GM19372 (cell line): ENCODE data around the gene USP32.
A peak's percentile ranks its signal among the peaks of the same experiment; 100 is the strongest.
"Not testable (repeated sequence)": the region's sequence is repeated elsewhere in the genome, so short reads cannot be mapped to it uniquely, and the experiment has no call there.

ENCODE experiments used
- ATAC-seq: cut with Tn5 transposase; IDR thresholded peaks from one replicate; pipeline ENCODE4 v1.9.1; 2021; ENCODE audit warnings: mild to moderate bottlenecking, low read depth, moderate library complexity; ENCODE audit not compliant: unreplicated experiment

Gene USP32, protein sequence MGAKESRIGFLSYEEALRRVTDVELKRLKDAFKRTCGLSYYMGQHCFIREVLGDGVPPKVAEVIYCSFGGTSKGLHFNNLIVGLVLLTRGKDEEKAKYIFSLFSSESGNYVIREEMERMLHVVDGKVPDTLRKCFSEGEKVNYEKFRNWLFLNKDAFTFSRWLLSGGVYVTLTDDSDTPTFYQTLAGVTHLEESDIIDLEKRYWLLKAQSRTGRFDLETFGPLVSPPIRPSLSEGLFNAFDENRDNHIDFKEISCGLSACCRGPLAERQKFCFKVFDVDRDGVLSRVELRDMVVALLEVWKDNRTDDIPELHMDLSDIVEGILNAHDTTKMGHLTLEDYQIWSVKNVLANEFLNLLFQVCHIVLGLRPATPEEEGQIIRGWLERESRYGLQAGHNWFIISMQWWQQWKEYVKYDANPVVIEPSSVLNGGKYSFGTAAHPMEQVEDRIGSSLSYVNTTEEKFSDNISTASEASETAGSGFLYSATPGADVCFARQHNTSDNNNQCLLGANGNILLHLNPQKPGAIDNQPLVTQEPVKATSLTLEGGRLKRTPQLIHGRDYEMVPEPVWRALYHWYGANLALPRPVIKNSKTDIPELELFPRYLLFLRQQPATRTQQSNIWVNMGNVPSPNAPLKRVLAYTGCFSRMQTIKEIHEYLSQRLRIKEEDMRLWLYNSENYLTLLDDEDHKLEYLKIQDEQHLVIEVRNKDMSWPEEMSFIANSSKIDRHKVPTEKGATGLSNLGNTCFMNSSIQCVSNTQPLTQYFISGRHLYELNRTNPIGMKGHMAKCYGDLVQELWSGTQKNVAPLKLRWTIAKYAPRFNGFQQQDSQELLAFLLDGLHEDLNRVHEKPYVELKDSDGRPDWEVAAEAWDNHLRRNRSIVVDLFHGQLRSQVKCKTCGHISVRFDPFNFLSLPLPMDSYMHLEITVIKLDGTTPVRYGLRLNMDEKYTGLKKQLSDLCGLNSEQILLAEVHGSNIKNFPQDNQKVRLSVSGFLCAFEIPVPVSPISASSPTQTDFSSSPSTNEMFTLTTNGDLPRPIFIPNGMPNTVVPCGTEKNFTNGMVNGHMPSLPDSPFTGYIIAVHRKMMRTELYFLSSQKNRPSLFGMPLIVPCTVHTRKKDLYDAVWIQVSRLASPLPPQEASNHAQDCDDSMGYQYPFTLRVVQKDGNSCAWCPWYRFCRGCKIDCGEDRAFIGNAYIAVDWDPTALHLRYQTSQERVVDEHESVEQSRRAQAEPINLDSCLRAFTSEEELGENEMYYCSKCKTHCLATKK (N-terminal part only)

DNA sequence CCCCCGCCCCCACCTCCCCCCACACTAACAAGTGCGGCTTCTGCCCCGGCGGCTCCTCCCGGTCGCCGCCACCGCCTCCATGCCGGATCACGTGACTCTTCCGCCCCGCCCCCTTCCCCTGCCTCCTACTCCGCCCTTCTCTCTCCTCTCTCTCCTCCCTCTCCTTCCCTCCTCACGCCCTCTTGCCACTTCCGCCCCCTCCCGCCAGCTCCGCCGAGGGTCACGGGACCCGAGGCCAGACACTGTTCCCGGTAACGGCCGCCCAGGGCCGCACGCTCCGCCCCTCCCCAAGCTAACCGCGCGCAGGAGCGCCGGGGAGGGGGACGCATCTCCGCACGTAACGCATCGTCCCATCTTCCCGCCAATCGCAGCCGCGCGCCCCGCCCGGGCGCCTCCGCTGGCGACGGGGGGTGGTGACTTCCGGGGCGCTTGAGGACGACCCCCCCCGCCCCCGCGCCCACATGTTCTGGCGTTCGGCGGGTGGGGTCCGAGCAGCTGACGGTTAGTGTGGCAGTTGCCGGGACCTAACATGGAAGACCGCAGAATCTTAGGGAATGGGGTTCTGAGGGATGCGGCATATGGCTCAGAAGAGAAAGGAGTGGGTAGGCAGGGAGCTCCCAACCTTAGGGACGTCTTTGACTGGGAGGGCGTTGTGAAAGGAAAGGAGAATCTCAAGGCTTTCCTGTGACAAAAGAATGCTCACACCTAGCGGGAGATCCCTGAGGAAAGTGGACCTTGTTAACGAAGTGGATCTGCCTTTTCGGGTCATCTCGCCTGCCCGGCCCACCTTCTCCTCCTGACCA lies at the start of gene USP32:
Gene USP32, minus strand, starts transcription at position 92 of the 803 bp plus-strand sequence. CDS start 194 bp downstream, outside the sequence.
- ATAC-seq, result peak; percentile 90

DNA sequence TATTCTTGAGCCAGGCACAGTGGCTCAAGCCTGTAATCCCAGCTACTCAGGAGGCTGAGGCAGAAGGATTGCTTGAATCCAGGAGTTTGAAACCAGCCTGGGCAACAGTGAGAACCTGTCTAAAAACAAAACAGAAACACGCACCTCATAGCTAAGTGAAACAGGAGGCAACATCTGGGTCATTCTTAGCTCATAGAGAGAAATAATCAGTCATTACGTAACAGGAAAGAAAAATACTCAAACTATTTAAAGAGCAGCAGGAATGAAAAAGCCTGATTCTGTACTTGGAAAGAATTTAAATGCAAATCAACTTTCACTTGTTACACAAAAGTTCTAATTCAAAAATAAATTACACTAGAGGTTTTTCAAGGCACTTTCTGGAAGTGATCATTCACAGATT lies 47.6 kb upstream of the USP32 start:
- ATAC-seq, result no peak

DNA sequence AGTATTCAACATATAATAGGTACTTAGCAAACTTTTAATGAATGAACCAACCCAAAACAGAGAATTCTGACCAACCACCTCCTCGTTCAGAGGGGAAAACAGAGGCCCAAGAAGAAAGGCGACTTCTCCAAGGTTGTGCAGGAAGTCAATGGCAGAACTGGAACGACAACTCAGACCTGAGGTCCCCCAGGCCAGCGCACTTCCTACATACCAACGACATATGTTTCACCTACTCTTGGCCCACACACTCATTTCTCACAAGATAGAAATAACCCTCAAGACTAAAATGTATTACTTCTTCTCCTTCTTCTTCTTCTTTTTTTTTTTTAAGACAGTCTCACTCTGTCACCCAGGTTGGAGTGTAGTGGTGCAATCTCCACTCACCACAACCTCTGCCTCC lies 44.7 kb upstream of the USP32 start:
- no peak for ATAC-seq

DNA sequence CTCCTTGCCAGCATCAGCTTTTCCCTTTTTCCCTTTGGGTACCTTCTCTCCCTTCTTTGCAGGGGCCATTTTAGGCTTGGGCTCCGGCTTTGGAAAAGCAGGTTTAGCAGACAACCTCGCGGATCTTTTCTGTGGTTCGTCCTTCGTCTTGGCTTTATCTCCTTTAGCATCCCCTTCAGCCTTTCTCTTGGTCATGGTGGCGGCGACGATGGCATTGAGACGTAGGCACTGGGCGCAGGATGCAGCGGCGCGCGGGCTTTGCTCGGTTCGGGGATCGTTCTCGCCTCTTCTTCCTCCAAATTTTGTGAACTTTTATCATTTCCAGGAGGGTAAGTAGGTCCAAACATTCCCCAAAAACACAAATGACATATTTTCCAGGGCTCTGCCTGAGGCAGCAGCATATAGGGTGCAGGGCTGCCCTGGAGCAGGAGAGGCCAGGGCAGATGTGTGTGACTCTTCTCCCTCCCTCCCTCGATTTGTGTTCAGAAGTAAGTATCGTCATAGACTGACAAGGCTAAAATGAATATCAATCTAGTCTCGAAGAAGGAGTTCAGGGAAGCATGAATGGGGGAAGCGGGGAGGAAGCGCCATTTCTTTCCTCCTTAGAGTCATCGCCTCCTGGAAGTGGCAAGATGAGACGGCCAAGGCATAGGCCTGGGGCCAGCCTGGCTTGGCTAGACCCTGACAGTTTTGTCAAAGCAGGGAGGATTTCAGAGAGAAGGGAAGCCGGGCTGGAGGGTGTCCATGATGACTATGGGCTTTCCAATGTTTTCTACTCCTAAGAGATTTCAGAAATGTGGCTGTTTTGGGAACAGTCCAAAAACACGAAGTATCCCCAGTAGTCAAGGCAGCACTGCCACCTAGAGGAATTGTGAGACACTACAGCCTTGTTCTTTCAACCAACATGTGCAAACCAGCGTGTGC lies 43.6 kb upstream of the USP32 start:
- no peak for ATAC-seq

DNA sequence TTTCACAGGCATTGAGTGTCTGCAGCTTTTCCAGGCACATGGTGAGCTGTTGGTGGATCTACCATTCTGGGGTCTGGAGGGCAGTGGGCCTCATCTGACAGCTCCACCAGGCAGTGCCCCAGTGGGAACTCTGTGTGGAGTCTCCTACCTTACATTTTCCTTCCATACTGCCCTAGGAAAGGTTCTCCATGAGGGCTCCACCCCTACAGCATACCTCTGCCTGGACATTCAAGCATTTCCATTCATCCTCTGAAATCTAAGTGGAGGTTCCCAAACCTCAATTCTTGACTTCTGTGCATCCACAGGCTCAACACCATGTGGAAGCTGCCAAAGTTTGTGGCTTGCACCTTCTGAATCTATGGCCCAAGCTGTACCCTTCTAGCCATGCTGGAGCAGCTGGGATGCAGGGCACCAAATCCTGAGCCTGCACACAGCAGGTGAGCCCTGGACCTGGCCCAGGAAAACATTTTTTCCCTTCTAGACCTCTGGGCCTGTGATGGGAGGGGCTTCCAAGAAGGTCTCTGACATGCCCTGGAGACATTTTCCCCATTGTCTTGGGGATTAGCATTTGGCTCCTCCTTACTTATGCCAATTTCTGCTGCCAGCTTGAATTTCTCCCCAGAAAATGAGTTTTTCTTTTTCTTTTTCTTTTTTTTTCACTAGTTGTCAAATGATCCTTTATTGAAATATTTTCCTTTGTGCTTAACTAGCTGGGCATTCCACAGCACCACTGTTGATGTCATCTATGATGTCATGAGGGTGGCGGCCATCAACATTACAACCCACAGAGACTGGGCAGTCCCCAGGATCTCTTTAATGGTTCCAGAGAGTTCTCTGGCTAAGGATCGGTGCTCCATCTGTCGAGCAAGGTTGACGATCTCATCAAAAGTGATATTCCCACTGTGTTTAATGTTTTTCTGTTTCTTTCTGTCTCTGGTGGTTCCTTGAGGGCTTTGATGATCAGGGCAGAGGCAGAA lies 41.4 kb upstream of the USP32 start:
- not testable (repeated sequence) for ATAC-seq

DNA sequence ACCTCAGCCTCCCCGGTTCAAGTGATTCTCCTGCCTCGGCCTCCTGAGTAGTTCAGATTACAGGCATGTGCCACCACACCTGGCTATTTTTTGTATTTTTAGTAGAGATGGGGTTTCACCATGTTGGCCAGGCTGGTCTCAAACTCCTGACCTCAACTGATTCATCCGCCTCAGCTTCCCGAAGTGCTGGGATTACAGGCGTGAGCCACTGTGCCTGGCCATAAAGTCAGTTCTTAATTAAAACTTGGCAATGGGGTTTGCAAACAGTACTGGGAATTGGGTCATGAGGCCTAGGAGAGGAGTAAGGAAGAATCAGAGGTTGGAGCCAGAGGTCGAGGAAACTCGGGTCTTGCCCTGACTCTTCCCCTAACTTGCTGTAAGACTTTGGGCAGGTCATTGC lies 38.6 kb upstream of the USP32 start:
- not testable (repeated sequence) for ATAC-seq

DNA sequence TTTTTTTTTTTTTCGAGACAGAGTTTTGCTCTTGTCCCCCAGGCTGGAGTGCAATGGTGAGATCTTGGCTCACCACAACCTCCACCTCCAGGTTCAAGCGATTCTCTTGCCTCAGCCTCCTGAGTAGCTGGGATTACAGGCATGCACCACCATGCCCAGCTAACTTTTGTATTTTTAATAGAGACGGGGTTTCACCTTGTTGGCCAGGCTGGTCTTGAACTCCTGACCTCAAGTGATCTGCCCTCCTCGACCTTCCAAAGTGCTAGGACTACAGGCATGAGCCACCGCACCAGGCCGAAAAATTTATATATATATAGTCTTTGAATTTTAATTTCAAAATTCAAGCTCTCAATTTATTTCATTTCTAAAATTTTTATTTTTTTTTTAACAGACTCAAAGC lies 36.6 kb upstream of the USP32 start:
- ATAC-seq, result not testable (repeated sequence)

DNA sequence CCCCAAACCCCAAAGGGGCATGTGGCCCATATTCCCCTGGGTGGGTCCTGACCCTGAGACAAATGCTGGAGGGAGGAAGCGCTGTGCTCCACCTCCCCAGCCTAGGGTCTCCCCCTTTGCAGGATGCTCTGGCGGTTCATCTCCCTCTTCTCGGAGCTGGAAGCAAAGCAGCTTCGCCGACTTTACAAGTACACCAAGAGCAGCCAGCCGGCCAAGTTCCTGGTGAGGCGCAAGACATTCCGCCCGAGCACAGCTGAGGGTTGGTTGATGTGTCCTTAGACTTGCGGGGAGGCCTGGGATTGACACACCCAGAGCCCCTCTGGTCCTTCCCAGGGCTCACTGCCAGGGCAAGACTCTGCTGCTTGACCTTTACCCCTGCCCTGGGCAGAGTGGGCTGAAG lies 34.7 kb upstream of the USP32 start:
- no peak for ATAC-seq

DNA sequence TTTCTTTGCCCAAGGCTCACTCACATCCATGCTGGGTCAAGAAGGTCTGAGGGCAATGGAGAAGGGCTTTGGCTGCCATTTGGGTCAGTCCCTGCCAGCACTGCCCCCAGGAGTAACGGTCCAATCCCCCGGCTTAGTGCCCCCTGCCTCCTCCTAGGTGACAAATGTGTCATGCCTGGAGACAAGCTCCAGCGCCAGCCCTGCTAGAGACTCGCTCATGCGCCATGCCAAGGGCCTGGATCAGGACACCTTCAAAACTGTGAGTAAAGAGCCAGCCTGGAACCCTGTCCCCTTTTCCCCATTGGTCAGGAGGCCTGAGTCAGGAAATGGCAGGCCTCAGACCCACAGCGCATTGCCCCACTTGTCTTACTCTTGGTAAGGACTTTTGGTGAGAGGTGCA lies 33.7 kb upstream of the USP32 start:
- no peak for ATAC-seq

DNA sequence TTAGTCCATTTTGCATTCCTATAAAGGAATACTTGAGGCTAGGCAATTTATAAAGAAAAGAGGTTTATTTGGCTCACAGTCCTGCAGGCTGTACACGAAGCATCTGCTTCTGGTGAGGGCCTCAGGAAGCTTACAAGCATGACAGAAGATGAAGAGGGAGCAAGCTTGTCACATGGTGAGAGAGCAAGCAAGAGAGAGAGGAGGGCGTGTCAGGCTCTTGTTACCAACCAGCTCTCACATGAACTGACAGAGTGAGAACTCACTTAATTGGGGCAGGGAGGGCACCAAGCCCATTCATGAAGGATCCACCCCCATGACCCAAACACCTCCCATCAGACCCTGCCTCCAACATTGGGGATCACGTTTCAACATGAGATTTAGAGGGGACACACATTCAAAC lies 31.9 kb upstream of the USP32 start:
- no peak for ATAC-seq

DNA sequence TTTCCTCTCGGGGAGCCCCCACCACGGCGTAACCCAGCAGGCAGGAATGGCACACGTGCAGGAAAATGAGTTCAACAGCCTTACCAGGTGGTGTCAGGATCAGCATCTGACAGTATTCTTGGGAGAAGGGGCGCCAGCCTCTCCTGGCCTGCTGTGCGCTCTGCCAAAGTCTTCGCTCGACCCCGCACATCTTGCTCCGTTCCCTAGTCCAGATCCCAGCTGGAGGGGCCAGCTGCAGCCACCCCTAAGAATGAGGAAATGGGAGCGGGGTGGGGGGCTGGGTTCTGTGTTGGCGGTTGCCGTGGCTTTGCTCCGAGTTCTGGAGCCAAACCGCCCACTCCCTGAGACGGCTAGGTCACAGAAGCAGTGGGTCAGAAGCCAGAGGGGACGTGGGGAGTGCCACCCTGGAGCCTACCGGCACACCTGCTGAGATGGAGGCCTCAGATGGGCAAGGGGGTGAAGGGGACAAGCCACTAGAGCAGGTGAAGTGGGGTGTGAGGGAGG lies 30.3 kb upstream of the USP32 start, which contains the start of gene CHCT1:
Gene CHCT1, plus strand, starts transcription at position 328 of the 504 bp plus-strand sequence. Its CDS starts 104 bp downstream, at position 432.
- no peak for ATAC-seq

DNA sequence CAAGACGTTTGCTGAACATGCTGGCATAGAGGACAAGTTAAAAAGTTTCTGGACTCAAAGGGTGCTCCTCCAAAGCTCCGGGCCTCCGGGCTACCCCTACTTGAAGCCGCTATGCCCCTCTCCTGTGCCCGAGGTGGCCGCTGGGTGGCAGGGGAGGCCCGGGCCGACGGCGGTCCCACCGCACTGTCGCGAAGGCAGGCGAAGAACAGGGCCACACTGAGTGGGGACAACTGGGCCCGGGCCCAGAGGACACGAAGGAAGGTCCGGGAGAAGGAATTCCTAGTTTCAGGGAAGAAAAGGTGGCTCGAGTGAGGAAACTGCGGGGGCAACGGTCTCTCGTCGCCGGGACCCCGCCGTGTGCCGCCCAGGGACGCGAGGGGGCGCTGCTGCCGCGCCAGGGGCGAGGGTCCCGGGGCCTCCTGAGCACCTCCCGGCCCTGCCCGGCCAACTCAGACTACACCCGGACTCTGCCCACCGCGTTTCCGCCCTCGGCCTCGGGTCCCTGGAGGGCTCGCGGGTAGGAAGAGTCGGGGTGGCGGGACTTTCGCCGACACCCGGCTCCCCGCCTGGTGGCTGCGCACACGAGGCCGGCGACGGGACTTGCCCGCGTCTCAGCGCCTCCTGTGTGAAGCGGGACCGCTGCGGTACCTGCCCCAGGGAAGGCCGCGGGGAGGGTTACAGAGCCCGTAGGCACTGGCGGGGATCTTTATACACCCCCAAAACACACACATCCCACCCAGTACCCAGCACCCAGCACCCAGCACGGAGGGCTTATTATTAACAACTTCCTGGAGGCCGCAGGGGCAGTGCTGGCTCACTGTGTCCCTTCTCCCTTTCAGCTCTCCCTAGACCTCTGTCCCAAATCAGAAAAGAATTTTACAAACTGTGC lies 29.6 kb upstream of the USP32 start:
- peak; percentile 76 for ATAC-seq

DNA sequence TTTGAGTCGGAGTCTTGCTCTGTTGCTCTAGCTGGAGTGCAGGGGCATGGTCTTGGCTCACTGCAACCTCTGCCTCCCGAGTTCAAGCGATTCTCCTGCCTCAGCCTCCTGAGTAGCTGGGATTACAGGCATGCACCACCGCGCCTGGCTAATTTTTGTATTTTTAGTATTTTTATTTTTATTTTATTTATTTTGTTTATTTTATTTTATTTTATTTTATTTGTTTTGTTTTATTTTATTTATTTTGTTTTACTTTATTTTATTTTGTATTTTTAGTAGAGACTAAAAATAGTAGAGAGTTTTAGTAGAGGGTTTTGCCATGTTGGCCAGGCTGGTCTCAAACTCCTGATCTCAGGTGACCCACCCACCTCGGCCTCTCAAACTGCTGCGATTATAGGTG lies 27.9 kb upstream of the USP32 start:
- not testable (repeated sequence) for ATAC-seq

DNA sequence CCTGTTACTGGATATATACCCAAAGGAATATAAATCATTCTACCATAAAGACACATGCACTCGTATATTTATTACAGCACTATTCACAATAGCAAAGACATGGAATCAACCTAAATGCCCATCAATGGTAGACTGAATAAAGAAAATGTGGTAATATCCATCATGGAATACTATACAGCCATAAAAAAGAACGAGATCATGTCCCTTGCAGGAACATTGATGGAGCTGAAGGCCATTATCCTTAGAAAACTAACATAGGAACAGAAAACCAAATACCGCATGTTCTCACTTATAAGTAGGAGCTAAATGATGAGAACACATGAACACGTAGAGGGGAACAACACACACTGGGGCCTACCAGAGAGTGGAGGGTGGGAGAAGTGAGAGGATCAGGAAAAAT lies 27.1 kb upstream of the USP32 start:
- ATAC-seq, result not testable (repeated sequence)

DNA sequence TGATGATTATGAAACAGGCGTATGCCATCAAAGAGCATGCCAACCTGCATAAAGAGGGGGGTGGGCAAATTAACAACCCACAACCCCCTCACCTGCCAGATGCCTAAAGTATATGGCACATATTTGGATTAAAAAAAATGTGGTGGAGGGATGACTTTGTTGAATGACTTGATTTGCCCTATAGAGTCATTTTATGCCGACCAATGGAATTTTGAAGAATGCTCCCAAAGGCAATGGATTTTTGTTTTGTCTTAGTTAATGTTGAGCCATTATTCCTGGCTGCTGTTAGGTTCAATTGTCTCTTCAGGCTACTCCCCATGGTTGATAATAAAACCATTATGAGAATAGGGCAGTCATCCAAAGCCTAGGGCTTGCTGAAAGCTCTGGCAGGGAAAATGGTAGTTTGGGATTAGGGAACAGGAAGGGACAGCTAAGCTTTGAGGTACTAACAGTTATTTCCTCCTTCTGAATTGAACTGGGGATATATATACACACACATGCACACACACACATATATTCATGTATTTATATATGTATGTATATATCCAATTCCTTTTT lies 24.5 kb upstream of the USP32 start:
- ATAC-seq, result no peak

DNA sequence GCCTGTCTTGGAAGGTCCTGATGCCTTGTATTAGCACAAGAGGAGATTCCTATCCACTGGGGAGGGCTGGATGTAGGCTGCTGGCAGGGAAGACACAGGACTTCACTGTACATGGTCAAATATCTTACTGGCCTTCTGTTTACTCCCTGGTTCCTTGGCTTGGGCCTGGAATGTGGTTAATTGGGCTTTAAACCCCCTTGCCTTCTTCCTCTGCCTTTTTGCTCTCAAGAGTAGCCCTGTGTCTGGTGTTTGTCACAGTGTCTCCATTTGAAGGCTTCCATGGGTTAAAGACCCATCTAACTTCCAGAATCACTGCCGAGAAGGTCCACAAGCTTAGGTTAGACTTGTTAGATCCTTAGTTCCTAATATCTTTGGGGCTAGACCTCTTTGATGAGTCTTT lies 23.2 kb upstream of the USP32 start:
- ATAC-seq, result no peak
